ENCODE results near the gene ZNRF3.
A peak's percentile ranks its signal among the peaks of the same experiment; 100 is the strongest.

ZNRF3 gene

DNA sequence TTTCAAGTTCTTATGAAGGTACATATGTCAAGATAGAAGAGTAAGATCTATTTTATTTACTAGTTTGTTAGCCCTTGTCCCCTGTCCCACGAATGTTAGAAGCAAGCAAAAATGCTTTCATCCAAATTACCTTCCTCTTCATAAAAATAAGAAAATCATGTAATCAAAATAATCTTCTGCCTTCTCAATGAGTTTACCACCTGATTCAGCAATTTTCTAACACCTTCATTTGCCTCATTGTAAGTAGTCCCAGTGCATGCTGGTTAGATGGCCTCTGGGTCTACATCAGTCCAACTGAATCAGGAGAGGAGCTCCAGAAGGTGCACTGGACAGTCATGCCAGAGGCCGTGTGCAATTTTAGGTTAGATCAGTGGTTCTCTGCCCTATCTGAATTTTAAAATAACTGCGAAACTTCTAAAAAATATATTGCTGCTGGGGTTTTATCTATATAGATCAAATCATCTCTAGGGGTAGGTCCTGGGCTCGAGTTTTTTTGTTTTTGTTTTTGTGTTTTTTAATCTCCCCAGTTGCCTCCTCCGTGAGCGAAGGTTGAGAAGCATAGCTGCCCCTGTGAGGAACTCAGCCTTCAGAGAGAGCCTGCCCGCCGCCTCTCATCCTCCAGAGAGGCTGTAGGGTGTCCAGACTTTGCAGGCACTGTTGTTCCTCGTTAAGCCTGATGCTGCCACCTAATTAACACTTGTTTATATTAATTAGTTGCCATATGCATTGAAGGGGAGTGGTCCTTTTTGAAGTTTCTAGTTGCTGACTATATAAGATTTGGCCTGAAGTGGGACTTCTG is 146.0 kb downstream of the ZNRF3 start:
- DNase-seq (ENCODE audit: low read depth): no peak
- TF ChIP-seq CTCF (conservative IDR thresholded peaks at IDR 0.05; ENCODE audit: low read depth, low read length): no peak
- H3K4me3 ChIP-seq (ENCODE audit: low read length): no peak overlapping the region

GRCh38 chr22:29030016-29030617 is 146.7 kb downstream of the ZNRF3 start:
- peak; percentile 25 for TF ChIP-seq CTCF (conservative IDR thresholded peaks at IDR 0.05; ENCODE audit: low read depth, low read length)
- peak overlapping the region; percentile 55 for H3K4me3 ChIP-seq (ENCODE audit: low read length)
- DNase-seq (ENCODE audit: low read depth): no peak

DNA sequence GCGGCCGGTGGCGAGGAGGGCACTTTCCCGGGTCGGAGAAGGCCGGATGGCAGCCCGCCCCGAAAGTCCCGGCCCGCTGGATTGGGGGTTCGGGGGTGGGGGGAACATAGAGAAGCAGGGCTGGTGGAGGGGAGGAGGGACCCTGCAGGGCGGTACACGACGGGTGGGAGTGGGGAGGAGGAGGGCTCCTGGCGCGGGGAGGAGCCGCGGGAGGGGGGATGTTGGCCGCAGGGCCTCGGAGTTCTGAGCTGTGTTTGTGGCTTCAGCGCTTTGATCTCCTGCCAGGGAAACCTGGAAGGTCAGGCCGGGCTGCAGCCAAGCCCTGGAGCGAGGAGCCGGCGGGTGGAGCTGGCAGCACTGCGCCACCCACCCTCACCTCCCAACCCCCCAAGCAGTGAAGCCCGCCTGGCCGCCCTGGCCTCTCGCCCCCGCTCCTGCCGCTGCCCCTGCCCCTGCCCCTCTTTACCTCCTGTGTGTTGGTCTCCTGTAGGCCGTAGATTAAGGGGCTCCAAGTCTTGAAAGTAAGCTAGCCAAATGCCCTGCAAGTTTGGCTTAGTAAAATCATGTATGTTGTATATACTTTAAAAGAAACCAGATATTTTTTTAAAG is 147.3 kb downstream of the ZNRF3 start:
- peak; percentile 87 for DNase-seq (ENCODE audit: low read depth)
- H3K4me3 ChIP-seq (ENCODE audit: low read length): peak overlapping the region; percentile 55
- no peak for TF ChIP-seq CTCF (conservative IDR thresholded peaks at IDR 0.05; ENCODE audit: low read depth, low read length)

GRCh38 chr22:29031227-29032011 is 148.0 kb downstream of the ZNRF3 start:
- DNase-seq (ENCODE audit: low read depth): peak; percentile 100
- peak overlapping the region; percentile 55 for H3K4me3 ChIP-seq (ENCODE audit: low read length)
- peak; percentile 42 for TF ChIP-seq CTCF (conservative IDR thresholded peaks at IDR 0.05; ENCODE audit: low read depth, low read length)

GRCh38 chr22:29032014-29032475 is 148.7 kb downstream of the ZNRF3 start:
- no peak for DNase-seq (ENCODE audit: low read depth)
- H3K4me3 ChIP-seq (ENCODE audit: low read length): peak overlapping the region; percentile 24
- peak; percentile 16 for TF ChIP-seq CTCF (conservative IDR thresholded peaks at IDR 0.05; ENCODE audit: low read depth, low read length)

DNA sequence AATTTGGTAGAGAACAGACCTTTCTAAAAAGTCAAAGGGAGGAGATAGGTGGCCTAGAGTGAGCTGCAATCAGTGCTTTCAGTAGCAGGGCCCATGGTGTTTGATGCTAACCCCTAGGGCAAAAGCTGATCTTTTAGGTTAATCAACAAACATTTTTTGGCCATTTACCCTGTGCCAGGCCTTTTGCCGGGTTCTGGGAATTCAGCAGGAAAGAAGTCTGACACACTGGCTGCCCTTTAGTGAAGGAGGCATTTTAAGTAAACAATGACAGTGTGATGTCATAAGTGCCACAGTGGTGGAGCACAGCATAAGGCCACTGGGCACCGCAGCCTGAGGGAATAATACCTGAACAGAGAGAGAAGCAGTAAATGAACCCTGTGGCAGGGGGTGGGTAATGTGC is 149.2 kb downstream of the ZNRF3 start:
- H3K4me3 ChIP-seq (ENCODE audit: low read length): no peak overlapping the region
- no peak for TF ChIP-seq CTCF (conservative IDR thresholded peaks at IDR 0.05; ENCODE audit: low read depth, low read length)
- DNase-seq (ENCODE audit: low read depth): no peak

Measured in retinal pigment epithelial cell (primary cell).